H1 (cell line): ENCODE measurements around the gene GRHL3. TPM values are rescaled to one million over a fixed set of nuclear protein-coding genes. Genes with fewer than 3 reads are reported as not detected.

Experiments used
- CTCF ChIA-PET: fragments of 300-600 bp; sonication (Branson Sonifier 250); formaldehyde crosslinking; loops from one replicate; lab custom pipeline; 2021; ENCODE audit not compliant: partially characterized antibody; lab: Charles Lee
- POLR2A ChIA-PET: fragments of 300-600 bp; sonication (Branson Sonifier 250); formaldehyde crosslinking; loops from one replicate; lab custom pipeline; 2021; ENCODE audit warnings: inconsistent platforms; ENCODE audit not compliant: partially characterized antibody; lab: Charles Lee
- DNase-seq, 2 experiments: peaks; one replicate each; pipeline versions ENCODE4 v3.0.0 to v3.0.0-alpha.2; 2010 to 2022; ENCODE audit warnings: low spot score in 2 of 2, low read depth in 1 of 2, mixed read lengths in 1 of 2
- FAIRE-seq: peaks from 2 replicates; lab custom pipeline; 2011; peaks lifted over from hg19 to GRCh38; lab: Jason Lieb, UNC
- H2AFZ ChIP-seq: 2 replicates; pipeline ENCODE4 v1.8.1; 2012; ENCODE audit warnings: low read length, inconsistent platforms
- H2AK5ac ChIP-seq: 2 replicates; pipeline ENCODE4 v1.6.1; 2013; ENCODE audit warnings: low read depth, low read length
- H2BK120ac ChIP-seq: replicated peaks from 2 replicates; pipeline ENCODE3; 2013; ENCODE audit warnings: low read depth, low read length, inconsistent platforms
- H2BK12ac ChIP-seq: 2 replicates; pipeline ENCODE4 v1.6.1; 2013; ENCODE audit warnings: low read depth, low read length
- H2BK15ac ChIP-seq: 2 replicates; pipeline ENCODE4 v1.6.1; 2013; ENCODE audit warnings: low read length
- H2BK20ac ChIP-seq: 2 replicates; pipeline ENCODE4 v1.6.1; 2013; ENCODE audit warnings: low read length
- H2BK5ac ChIP-seq: 2 replicates; pipeline ENCODE4 v1.6.1; 2013; ENCODE audit warnings: low read depth, low read length
- H3K14ac ChIP-seq: 2 replicates; pipeline ENCODE4 v1.6.1; 2013; ENCODE audit warnings: inconsistent platforms; ENCODE audit not compliant: insufficient read length
- H3K18ac ChIP-seq: 2 replicates; pipeline ENCODE4 v1.6.1; 2013; ENCODE audit warnings: low read length; ENCODE audit errors: extremely low read depth
- H3K23ac ChIP-seq: 2 replicates; pipeline ENCODE4 v1.6.1; 2013; ENCODE audit warnings: inconsistent platforms; ENCODE audit not compliant: insufficient read length
- H3K23me2 ChIP-seq: 2 replicates; pipeline ENCODE4 v1.6.1; 2013; ENCODE audit warnings: low read depth, low read length
- H3K27ac ChIP-seq: 2 replicates; pipeline ENCODE4 v1.6.1; 2011; ENCODE audit warnings: low read depth, low read length, inconsistent platforms
- H3K27me3 ChIP-seq, 4 experiments: replicated peaks in 1 of 4; 1 replicate in 1 of 4; 2 replicates in 3 of 4; pipeline versions ENCODE4 v1.6.1 to v1.8.1; 2011 to 2013; ENCODE audit warnings: low read length in 3 of 4, mild to moderate bottlenecking in 3 of 4, inconsistent platforms in 2 of 4, mixed read lengths in 2 of 4, moderate library complexity in 1 of 4; ENCODE audit not compliant: control insufficient read depth in 3 of 4, insufficient read depth in 3 of 4; ENCODE audit errors: extremely low read depth in 1 of 4
- H3K36me3 ChIP-seq, 4 experiments: 2 replicates each; pipeline versions ENCODE4 v1.6.1 to v1.8.1; 2011 to 2013; ENCODE audit warnings: mild to moderate bottlenecking in 4 of 4, low read length in 3 of 4, moderate library complexity in 2 of 4, control low read depth in 1 of 4, inconsistent platforms in 1 of 4; ENCODE audit not compliant: insufficient read depth in 4 of 4, control insufficient read depth in 2 of 4
- H3K4ac ChIP-seq: replicated peaks from 2 replicates; pipeline ENCODE3; 2013; ENCODE audit warnings: low read length, low read depth, mixed read lengths, inconsistent platforms; ENCODE audit not compliant: insufficient read length
- H3K4me1 ChIP-seq, 4 experiments: replicated peaks in 1 of 4; 1 replicate in 1 of 4; 2 replicates in 3 of 4; pipeline versions ENCODE4 v1.6.1 to v1.8.1; 2011 to 2013; ENCODE audit warnings: low read length in 3 of 4, inconsistent platforms in 2 of 4, mixed read lengths in 1 of 4; ENCODE audit not compliant: insufficient read depth in 4 of 4, control insufficient read depth in 3 of 4
- H3K4me2 ChIP-seq, 2 experiments: 2 replicates each; pipeline versions ENCODE4 v1.6.1 to v1.8.1; 2011 to 2013; ENCODE audit warnings: low read depth in 2 of 2, low read length in 2 of 2, control low read depth in 1 of 2, inconsistent platforms in 1 of 2, mild to moderate bottlenecking in 1 of 2; ENCODE audit not compliant: insufficient read depth in 1 of 2
- H3K4me3 ChIP-seq, 4 experiments: fragments of 200-600, 300-600 bp in 1 of 4; sonication (generic), shearing (Covaris generic), sonication (Bioruptor Twin) in 1 of 4; 2 replicates each; pipeline versions ENCODE4 v1.5.1 to v1.8.1; 2011 to 2016; ENCODE audit warnings: low read length in 4 of 4, low read depth in 3 of 4, control low read depth in 2 of 4, inconsistent platforms in 2 of 4, mild to moderate bottlenecking in 2 of 4, mixed read lengths in 1 of 4, moderate library complexity in 1 of 4; ENCODE audit not compliant: insufficient read depth in 2 of 4; ENCODE audit errors: extremely low read depth in 1 of 4
- H3K56ac ChIP-seq: replicated peaks from 2 replicates; pipeline ENCODE3; 2013; ENCODE audit warnings: low read depth, mild to moderate bottlenecking, mixed read lengths, low read length, inconsistent platforms; ENCODE audit not compliant: insufficient read length
- H3K79me1 ChIP-seq: 2 replicates; pipeline ENCODE4 v1.6.1; 2013; ENCODE audit warnings: low read depth, low read length, control low read depth
- H3K79me2 ChIP-seq, 2 experiments: 2 replicates each; pipeline versions ENCODE4 v1.6.1 to v1.8.1; 2012 to 2013; ENCODE audit warnings: low read length in 2 of 2, mild to moderate bottlenecking in 2 of 2, inconsistent platforms in 1 of 2; ENCODE audit not compliant: insufficient read depth in 2 of 2, control insufficient read depth in 1 of 2
- H3K9ac ChIP-seq, 4 experiments: replicated peaks in 1 of 4; 1 replicate in 1 of 4; 2 replicates in 3 of 4; pipeline versions ENCODE4 v1.6.1 to v1.8.1; 2011 to 2013; ENCODE audit warnings: low read depth in 3 of 4, low read length in 3 of 4, control low read depth in 2 of 4, mild to moderate bottlenecking in 2 of 4, moderate library complexity in 2 of 4, inconsistent platforms in 1 of 4; ENCODE audit errors: extremely low read depth in 1 of 4
- H3K9me3 ChIP-seq, 2 experiments: 2 replicates each; pipeline versions ENCODE4 v1.6.1 to v1.8.1; 2012 to 2013; ENCODE audit warnings: mild to moderate bottlenecking in 2 of 2, moderate library complexity in 2 of 2, control low read depth in 1 of 2, inconsistent platforms in 1 of 2, low read depth in 1 of 2, low read length in 1 of 2, mixed read lengths in 1 of 2; ENCODE audit not compliant: insufficient read depth in 2 of 2
- H4K20me1 ChIP-seq, 2 experiments: replicated peaks in 1 of 2; 2 replicates each; pipeline versions ENCODE3 to v1.8.1; 2011 to 2013; ENCODE audit warnings: inconsistent platforms in 2 of 2, low read length in 2 of 2, mild to moderate bottlenecking in 1 of 2; ENCODE audit not compliant: insufficient read depth in 2 of 2, control insufficient read depth in 1 of 2
- H4K5ac ChIP-seq: 2 replicates; pipeline ENCODE4 v1.6.1; 2013; ENCODE audit warnings: low read length, low read depth, mixed read lengths, inconsistent platforms; ENCODE audit not compliant: insufficient read length
- H4K8ac ChIP-seq: 2 replicates; pipeline ENCODE4 v1.8.0; 2013; ENCODE audit warnings: mild to moderate bottlenecking, moderate library complexity, low read length, inconsistent platforms; ENCODE audit not compliant: insufficient read depth; ENCODE audit errors: extremely low read depth
- H4K91ac ChIP-seq: replicated peaks from 2 replicates; pipeline ENCODE3; 2013; ENCODE audit warnings: low read length, mixed read lengths, inconsistent platforms; ENCODE audit not compliant: insufficient read length
- BACH1 ChIP-seq: IDR thresholded peaks from 2 replicates; pipeline ENCODE4 v1.6.1; 2012; ENCODE audit warnings: low read length, improper control_type of control experiment
- BRCA1 ChIP-seq: IDR thresholded peaks from 2 replicates; pipeline ENCODE4 v1.6.1; 2012; ENCODE audit warnings: low read depth, low read length, improper control_type of control experiment
- CHD1 ChIP-seq: IDR thresholded peaks from 2 replicates; pipeline ENCODE4 v1.6.1; 2012; ENCODE audit warnings: low read depth, low read length, improper control_type of control experiment
- EGR1 ChIP-seq: IDR thresholded peaks from 2 replicates; pipeline ENCODE4 v1.6.1; 2011; ENCODE audit warnings: low read depth, low read length, borderline replicate concordance
- EP300 ChIP-seq, 2 experiments: IDR thresholded peaks; 1 replicate in 1 of 2; 2 replicates in 1 of 2; pipeline ENCODE4 v1.6.1; 2011 to 2012; ENCODE audit warnings: low read depth in 2 of 2, low read length in 2 of 2, mild to moderate bottlenecking in 2 of 2, borderline replicate concordance in 1 of 2, inconsistent platforms in 1 of 2, moderate library complexity in 1 of 2
- EZH2 ChIP-seq: fragments of 200-600 bp; sonication (generic); IDR thresholded peaks from 2 replicates; pipeline ENCODE4 v1.7.1; 2012; ENCODE audit warnings: low read depth, mild to moderate bottlenecking, moderate library complexity, low read length, inconsistent platforms; ENCODE audit not compliant: severe bottlenecking
- JUND ChIP-seq: IDR thresholded peaks from 2 replicates; pipeline ENCODE4 v1.6.1; 2011; ENCODE audit warnings: mild to moderate bottlenecking, improper control_type of control experiment, low read length
- MAX ChIP-seq: IDR thresholded peaks from 2 replicates; pipeline ENCODE4 v1.6.1; 2012; ENCODE audit warnings: inconsistent platforms
- NANOG ChIP-seq: IDR thresholded peaks from 2 replicates; pipeline ENCODE4 v1.6.1; 2011; ENCODE audit warnings: low read length, low read depth, mild to moderate bottlenecking, inconsistent platforms; ENCODE audit not compliant: insufficient read depth, poor library complexity, severe bottlenecking
- POLR2AphosphoS5 ChIP-seq: IDR thresholded peaks from 2 replicates; pipeline ENCODE4 v1.6.1; 2011; ENCODE audit warnings: low read depth, low read length
- RBBP5 ChIP-seq: IDR thresholded peaks from 2 replicates; pipeline ENCODE4 v1.7.1; 2012; ENCODE audit warnings: low read depth, mild to moderate bottlenecking, inconsistent platforms, low read length, moderate library complexity, borderline replicate concordance
- SAP30 ChIP-seq: fragments of 300-600 bp; sonication (generic); IDR thresholded peaks from 2 replicates; pipeline ENCODE4 v1.7.1; 2012; ENCODE audit warnings: low read length, moderate library complexity, mild to moderate bottlenecking, inconsistent platforms; ENCODE audit not compliant: insufficient read depth, insufficient replicate concordance
- SIRT6 ChIP-seq: IDR thresholded peaks from one replicate; pipeline ENCODE4 v1.7.1; 2012; ENCODE audit warnings: low read length, inconsistent platforms
- ZNF274 ChIP-seq: IDR thresholded peaks from 2 replicates; pipeline ENCODE4 v1.7.0; 2012; ENCODE audit warnings: low read length, borderline replicate concordance; ENCODE audit errors: extremely low read depth
- WGBS, 2 experiments: shearing (Covaris generic) in 1 of 2; methylation state at CpG; one replicate each; pipeline versions ENCODE4 v1.1.6 to v1.1.7; 2013 to 2015; ENCODE audit warnings: low lambda C conversion rate in 2 of 2, mixed read lengths in 2 of 2, inconsistent platforms in 1 of 2, low coverage in 1 of 2, missing lambda C conversion rate in 1 of 2; ENCODE audit not compliant: insufficient replicate concordance in 2 of 2, insufficient coverage in 1 of 2, insufficient read length in 1 of 2; ENCODE audit errors: extremely low coverage in 1 of 2, missing lambda C conversion rate in 1 of 2; 5-methylcytosine and 5-hydroxymethylcytosine counted together
- polyA plus RNA-seq, 7 experiments: library from polyadenylated mRNA; depleted of rRNA in 3 of 7; stranded (reverse) in 5 of 7; unstranded in 2 of 7; fragments of >200 nt in 5 of 7; fragments of 200-250 nt in 2 of 7; gene quantifications; 1 replicate in 5 of 7; 2 replicates in 1 of 7; 4 replicates in 1 of 7; pipeline versions ENCODE4 v1.2.1 to v1.2.3, GENCODE V29; 2011 to 2013; ENCODE audit warnings: missing spikeins in 2 of 7, mixed read lengths in 2 of 7
- total RNA-seq: library from RNA; stranded (reverse); fragmentation: NEBNext Ultra II Directional; extraction: Animal tissue kit (Norgen Biotek cat#: 25700); gene quantifications from 2 replicates; pipeline ENCODE4 v1.2.1, GENCODE V29; 2021

GRHL3 gene
- total and polyA plus RNA-seq, 2 of the 8 experiments (the other 6 are each of a cell fraction or from before 2014, with no cell fraction given) = 0.80 to 1.8 TPM

DNA sequence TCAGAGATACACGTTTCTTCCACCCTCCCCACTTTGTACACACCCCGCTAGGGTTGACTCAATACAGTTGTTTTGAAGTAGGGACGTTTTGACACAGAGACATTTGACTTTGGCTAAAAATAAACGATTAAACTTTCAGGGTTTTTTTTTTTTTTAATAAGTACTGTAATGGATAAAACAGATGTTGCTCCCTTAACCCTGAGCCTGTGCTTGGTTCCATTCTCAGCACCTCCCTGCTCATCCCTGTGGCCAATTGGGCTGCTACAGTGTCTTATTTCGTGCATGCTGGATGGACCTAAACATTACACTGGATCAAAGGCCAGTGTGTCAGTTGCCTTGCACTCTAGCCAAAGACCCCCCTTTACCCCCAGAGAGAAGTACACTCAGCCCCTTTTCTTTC is 16.9 kb downstream of the GRHL3 start:
- no peak overlapping the region for H4K8ac ChIP-seq
- CTCF ChIA-PET = interaction anchor here (0.9 to 4.3 kb wide), 6 partner anchors 8 to 137 kb away, joined by 4 to 20 read pairs (median 6); no protein-coding TSS in a partner anchor
- no peak overlapping the region for H2AFZ ChIP-seq
- no peak overlapping the region for H3K4ac ChIP-seq
- H3K23ac ChIP-seq = no peak overlapping the region
- DNase-seq (no peak), FAIRE-seq (no peak)
- no peak overlapping the region for H2BK120ac ChIP-seq
- H3K4me2 ChIP-seq = no peak overlapping the region
- no peak overlapping the region for H3K18ac ChIP-seq
- H3K4me1 ChIP-seq = peaks cover 0 to 20% (median 14%) of the 10 kb centered on the region in 4 experiments; a peak in 6 of 7 replicates
- H3K56ac ChIP-seq = no peak overlapping the region
- POLR2A ChIA-PET = interaction anchor here (0.9 kb wide), 1 partner anchor 15 kb away, joined by 3 read pairs; no protein-coding TSS in a partner anchor
- H3K27ac ChIP-seq = no peak overlapping the region
- no peak overlapping the region for H2BK12ac ChIP-seq
- no peaks in the 10 kb centered on the region for H3K79me2 ChIP-seq
- H2AK5ac ChIP-seq = no peak overlapping the region
- H2BK5ac ChIP-seq = no peak overlapping the region
- H3K9me3 ChIP-seq = no peaks in the 10 kb centered on the region
- H4K20me1 ChIP-seq = no peaks in the 10 kb centered on the region
- H3K9ac ChIP-seq = no peak overlapping the region
- no peak overlapping the region for H2BK20ac ChIP-seq
- H3K36me3 ChIP-seq = peaks cover 0 to 2% (median 0%) of the 10 kb centered on the region in 4 experiments; a peak in 1 of 8 replicates
- H4K5ac ChIP-seq = no peak overlapping the region
- no peak overlapping the region for H4K91ac ChIP-seq
- H3K23me2 ChIP-seq = no peaks in the 10 kb centered on the region; the same call in 1 of the 2 replicates
- no peaks in the 10 kb centered on the region for H3K79me1 ChIP-seq
- no peak overlapping the region for H2BK15ac ChIP-seq
- no peak overlapping the region for H3K14ac ChIP-seq
- 86% methylated on average over 5 of the region's 5 CpGs; no CpG with 5 or more reads in 1 of the 2 experiments for WGBS, 2 experiments
- H3K27me3 ChIP-seq = no peaks in the 10 kb centered on the region
- H3K4me3 ChIP-seq = no peak overlapping the region
- TF ChIP-seq SIRT6 (no peak), POLR2AphosphoS5 (no peak), BACH1 (no peak), JUND (no peak), NANOG (no peak), CHD1 (no peak), EGR1 (no peak), ZNF274 (no peak), RBBP5 (no peak), MAX (no peak), EZH2 (no peak), EP300 (IDR thresholded peaks at IDR 0.05; ENCODE audit: borderline replicate concordance in 1 of 2, low read depth in 2 of 2, low read length in 2 of 2) (no peak), SAP30 (no peak), BRCA1 (no peak)
